Esophagus muscularis mucosa (tissue), 4 donors: ENCODE results near the gene PPAN. TPM values are rescaled to one million over a fixed set of nuclear protein-coding genes. Genes with fewer than 3 reads are reported as not detected.

Experiments
- DNase-seq: peaks from one replicate; pipeline ENCODE4 v3.0.0-alpha.2; 2017; ENCODE audit errors: extremely low spot score
- H3K27ac ChIP-seq, 4 donors: fragments of 200-600 bp; sonication (generic); replicated peaks in 1 of 4; 1 replicate in 3 of 4; 2 replicates in 1 of 4; pipeline ENCODE4 v1.5.1; 2016 to 2019; ENCODE audit warnings: mild to moderate bottlenecking in 1 of 4
- H3K27me3 ChIP-seq, 4 donors: fragments of 200-600 bp; sonication (generic); one replicate each; pipeline versions ENCODE4 v1.5.1 to v1.6.0; 2016 to 2019
- H3K36me3 ChIP-seq, 4 donors: fragments of 200-600 bp; sonication (generic); one replicate each; pipeline ENCODE4 v1.5.1; 2016 to 2019
- H3K4me1 ChIP-seq, 4 donors: fragments of 200-600 bp; sonication (generic); one replicate each; pipeline ENCODE4 v1.5.1; 2016 to 2019
- H3K4me3 ChIP-seq, 4 donors: fragments of 200-600 bp; sonication (generic); 1 replicate in 2 of 4; 2 replicates in 2 of 4; pipeline ENCODE4 v1.5.1; 2016 to 2019; ENCODE audit warnings: mild to moderate bottlenecking in 4 of 4, moderate library complexity in 1 of 4
- H3K9me3 ChIP-seq, 4 donors: fragments of 200-600 bp; sonication (generic); 1 replicate in 3 of 4; 2 replicates in 1 of 4; pipeline ENCODE4 v1.5.1; 2016 to 2019
- CTCF ChIP-seq, 3 experiments: fragments of 200-600 bp in 2 of 3; fragments of 450-650 bp in 1 of 3; sonication (generic) in 2 of 3; IDR thresholded peaks; one replicate each; pipeline ENCODE4 v1.5.1; 2017 to 2019; ENCODE audit warnings: antibody characterized with exemption in 3 of 3, mild to moderate bottlenecking in 2 of 3, moderate library complexity in 1 of 3
- EP300 ChIP-seq: sonication (generic); formaldehyde crosslinking; IDR thresholded peaks from one replicate; pipeline ENCODE4 v1.6.1; 2017; ENCODE audit warnings: antibody characterized with exemption
- POLR2A ChIP-seq: fragments of 450-650 bp; IDR thresholded peaks from one replicate; pipeline ENCODE4 v1.6.1; 2017; ENCODE audit warnings: antibody characterized with exemption, moderate library complexity, mild to moderate bottlenecking, low read depth
- POLR2AphosphoS5 ChIP-seq, 2 donors: sonication (generic); formaldehyde crosslinking; IDR thresholded peaks; one replicate each; pipeline ENCODE4 v1.6.1; 2017; ENCODE audit warnings: antibody characterized with exemption in 2 of 2
- WGBS: methylation state at CpG from one replicate; pipeline ENCODE4 v1.1.5; 2018; 5-methylcytosine and 5-hydroxymethylcytosine counted together
- intact Hi-C: fragments of 100-400 bp; cut with DNase I; formaldehyde crosslinking; loops from one replicate; pipeline ENCODE4 v1.15.1; 2023
- small RNA-seq, 3 donors: library from RNA; depleted of rRNA; stranded (forward); fragments of <200 nt; gene quantifications; one replicate each; pipeline ENCODE3, GENCODE V24; 2016
- total RNA-seq, 4 donors: library from RNA; depleted of rRNA; stranded (reverse); fragments of >200 nt; gene quantifications; one replicate each; pipeline versions ENCODE4 v1.1.0 to v1.2.1, GENCODE V29; 2016

The PPAN gene
- total RNA-seq, 4 donors from 2014 or later = 22.7 to 39.3 (median 29.1) TPM

GRCh38 chr19:10155839-10156238, 49.7 kb downstream of the PPAN start:
- TF ChIP-seq CTCF (IDR thresholded peaks at IDR 0.05) (no peak), POLR2A (no peak)
- Histone ChIP-seq H3K27ac (no peak overlapping the region), H3K4me3 (no peak overlapping the region), H3K9me3 (no peaks in the 10 kb centered on the region), H3K4me1 (no peaks in the 10 kb centered on the region), H3K27me3 (no peaks in the 10 kb centered on the region), H3K36me3 (peaks cover 85 to 99% (median 96%) of the 10 kb centered on the region in 4 donors)
- WGBS = 87% methylated on average over 4 of the region's 4 CpGs
- intact Hi-C loops = no loop called here
- no peak for DNase-seq

- Histone ChIP-seq H3K36me3 (peaks cover 88 to 99% (median 99%) of the 10 kb centered on the region in 4 donors), H3K27me3 (no peaks in the 10 kb centered on the region), H3K9me3 (no peaks in the 10 kb centered on the region), H3K4me1 (no peaks in the 10 kb centered on the region), H3K27ac (no peak overlapping the region), H3K4me3 (no peak overlapping the region)
- WGBS = 100% methylated on average over 2 of the region's 8 CpGs
- intact Hi-C loops = no loop called here
- no peak for DNase-seq
- TF ChIP-seq POLR2AphosphoS5 (IDR thresholded peaks at IDR 0.05) (no peak), EP300 (no peak), POLR2A (no peak), CTCF (IDR thresholded peaks at IDR 0.05) (no peak)
Measured at GRCh38 chr19:10158071-10158470, 51.9 kb downstream of the PPAN start.

- intact Hi-C loops = no loop called here
- peaks cover 88 to 99% (median 99%) of the 10 kb centered on the region in 4 donors for H3K36me3 ChIP-seq
- WGBS = 93% methylated on average over 11 of the region's 11 CpGs
- no peaks in the 10 kb centered on the region for H3K4me1 ChIP-seq
- no peak for DNase-seq
- no peaks in the 10 kb centered on the region for H3K27me3 ChIP-seq
- no peak overlapping the region for H3K4me3 ChIP-seq
- TF ChIP-seq POLR2AphosphoS5 (IDR thresholded peaks at IDR 0.05) = no peak
- TF ChIP-seq EP300 = no peak
- no peak for TF ChIP-seq CTCF (IDR thresholded peaks at IDR 0.05)
- no peak for TF ChIP-seq POLR2A
- no peaks in the 10 kb centered on the region for H3K9me3 ChIP-seq
- no peak overlapping the region for H3K27ac ChIP-seq
Measured at GRCh38 chr19:10158485-10158884, 52.3 kb downstream of the PPAN start.

DNA sequence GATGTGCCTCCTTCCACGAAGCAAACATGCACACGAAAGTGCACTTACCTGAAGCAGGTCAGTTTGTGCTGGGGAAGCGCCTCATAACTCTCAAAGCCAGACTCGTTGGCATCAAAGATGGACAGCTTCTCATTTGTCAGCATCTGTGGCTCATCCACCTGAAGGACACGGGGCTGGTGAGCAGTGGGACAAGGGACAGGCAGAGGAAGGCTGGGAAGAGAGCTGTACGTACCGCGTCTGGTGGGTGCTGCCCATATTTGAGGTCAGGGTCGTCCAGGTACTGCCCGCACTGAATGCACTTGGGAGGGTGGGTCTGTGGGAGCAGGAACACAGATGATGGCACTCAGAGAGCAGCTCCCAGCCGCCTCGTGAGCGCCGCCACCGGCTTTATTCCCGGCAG, 53.4 kb downstream of the PPAN start:
- H3K36me3 ChIP-seq = peaks cover 79 to 99% (median 97%) of the 10 kb centered on the region in 4 donors
- H3K4me3 ChIP-seq = no peak overlapping the region
- no peaks in the 10 kb centered on the region for H3K27me3 ChIP-seq
- H3K4me1 ChIP-seq = no peaks in the 10 kb centered on the region
- H3K9me3 ChIP-seq = no peaks in the 10 kb centered on the region
- intact Hi-C loops = no loop called here
- no peak overlapping the region for H3K27ac ChIP-seq
- 94% methylated on average over 16 of the region's 16 CpGs for WGBS
- TF ChIP-seq POLR2AphosphoS5 (IDR thresholded peaks at IDR 0.05) = no peak
- TF ChIP-seq EP300 = no peak
- TF ChIP-seq POLR2A = no peak
- TF ChIP-seq CTCF (IDR thresholded peaks at IDR 0.05) = no peak
- DNase-seq = no peak

Small RNAs within 50 kb of the gene (small RNA-seq; reads per million reads assigned to genes)
- 78.1 to 127 (median 91.4) reads per million in 3 donors for gene SNORD105
- gene SNORD105B = 3,909 to 5,388 (median 4,150) reads per million in 3 donors

Other genes with a start within 250 kb of the PPAN start
- 10 to 100 TPM in 3 of 4 donors, 1 to 10 TPM in 1; 3.6 to 17.1 (median 11.6) TPM for gene OLFM2, start 169.8 kb upstream of the PPAN start, total RNA-seq
- 10 to 100 TPM; 12.9 to 29.1 (median 19.5) TPM for gene COL5A3, start 95.9 kb upstream of the PPAN start, total RNA-seq
- gene RDH8, start 92.9 kb upstream of the PPAN start, total RNA-seq = not detected
- 10 to 100 TPM; 17.4 to 34.9 (median 26.1) TPM for gene SHFL, start 20.0 kb upstream of the PPAN start, total RNA-seq
- gene ANGPTL6, start 3.7 kb upstream of the PPAN start, total RNA-seq = not detected
- 10 to 100 TPM in 1 of 4 donors, 1 to 10 TPM in 3; 4.9 to 11.3 (median 8.5) TPM for gene P2RY11, start 5.3 kb downstream of the PPAN start, total RNA-seq
- gene EIF3G, start 13.5 kb downstream of the PPAN start, total RNA-seq = 100 to 1,000 TPM; 220 to 344 (median 305) TPM
- gene DNMT1, start 88.6 kb downstream of the PPAN start, total RNA-seq = 10 to 100 TPM; 20.8 to 51.4 (median 34.8) TPM
- 10 to 100 TPM; 14.5 to 27.7 (median 20.4) TPM for gene S1PR2, start 125.0 kb downstream of the PPAN start, total RNA-seq
- 10 to 100 TPM; 39.9 to 78.0 (median 61.7) TPM for gene MRPL4, start 145.9 kb downstream of the PPAN start, total RNA-seq
- 10 to 100 TPM; 15.8 to 63.5 (median 18.4) TPM for gene ICAM1, start 164.8 kb downstream of the PPAN start, total RNA-seq
- gene ICAM4, start 180.6 kb downstream of the PPAN start, total RNA-seq = under 1 TPM in 3 of 4 donors, not detected in 1; 0.29 to 0.78 (median 0.66) TPM
- gene ICAM5, start 183.6 kb downstream of the PPAN start, total RNA-seq = under 1 TPM; 0.23 to 0.45 (median 0.37) TPM
- 1 to 10 TPM in 3 of 4 donors, under 1 TPM in 1; 0.58 to 1.2 (median 1.2) TPM for gene ZGLP1, start 203.5 kb downstream of the PPAN start, total RNA-seq
- gene FDX2, start 209.7 kb downstream of the PPAN start, total RNA-seq = 10 to 100 TPM; 16.6 to 29.6 (median 26.5) TPM
- gene RAVER1, start 227.2 kb downstream of the PPAN start, total RNA-seq = 10 to 100 TPM; 23.7 to 42.2 (median 30.2) TPM
- gene ICAM3, start 233.3 kb downstream of the PPAN start, total RNA-seq = 10 to 100 TPM in 1 of 4 donors, 1 to 10 TPM in 3; 2.9 to 10.9 (median 5.2) TPM